ENCODE results near the gene ZFYVE19.
A peak's percentile ranks its signal among the peaks of the same experiment; 100 is the strongest.

ZFYVE19 gene, protein sequence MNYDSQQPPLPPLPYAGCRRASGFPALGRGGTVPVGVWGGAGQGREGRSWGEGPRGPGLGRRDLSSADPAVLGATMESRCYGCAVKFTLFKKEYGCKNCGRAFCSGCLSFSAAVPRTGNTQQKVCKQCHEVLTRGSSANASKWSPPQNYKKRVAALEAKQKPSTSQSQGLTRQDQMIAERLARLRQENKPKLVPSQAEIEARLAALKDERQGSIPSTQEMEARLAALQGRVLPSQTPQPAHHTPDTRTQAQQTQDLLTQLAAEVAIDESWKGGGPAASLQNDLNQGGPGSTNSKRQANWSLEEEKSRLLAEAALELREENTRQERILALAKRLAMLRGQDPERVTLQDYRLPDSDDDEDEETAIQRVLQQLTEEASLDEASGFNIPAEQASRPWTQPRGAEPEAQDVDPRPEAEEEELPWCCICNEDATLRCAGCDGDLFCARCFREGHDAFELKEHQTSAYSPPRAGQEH

DNA sequence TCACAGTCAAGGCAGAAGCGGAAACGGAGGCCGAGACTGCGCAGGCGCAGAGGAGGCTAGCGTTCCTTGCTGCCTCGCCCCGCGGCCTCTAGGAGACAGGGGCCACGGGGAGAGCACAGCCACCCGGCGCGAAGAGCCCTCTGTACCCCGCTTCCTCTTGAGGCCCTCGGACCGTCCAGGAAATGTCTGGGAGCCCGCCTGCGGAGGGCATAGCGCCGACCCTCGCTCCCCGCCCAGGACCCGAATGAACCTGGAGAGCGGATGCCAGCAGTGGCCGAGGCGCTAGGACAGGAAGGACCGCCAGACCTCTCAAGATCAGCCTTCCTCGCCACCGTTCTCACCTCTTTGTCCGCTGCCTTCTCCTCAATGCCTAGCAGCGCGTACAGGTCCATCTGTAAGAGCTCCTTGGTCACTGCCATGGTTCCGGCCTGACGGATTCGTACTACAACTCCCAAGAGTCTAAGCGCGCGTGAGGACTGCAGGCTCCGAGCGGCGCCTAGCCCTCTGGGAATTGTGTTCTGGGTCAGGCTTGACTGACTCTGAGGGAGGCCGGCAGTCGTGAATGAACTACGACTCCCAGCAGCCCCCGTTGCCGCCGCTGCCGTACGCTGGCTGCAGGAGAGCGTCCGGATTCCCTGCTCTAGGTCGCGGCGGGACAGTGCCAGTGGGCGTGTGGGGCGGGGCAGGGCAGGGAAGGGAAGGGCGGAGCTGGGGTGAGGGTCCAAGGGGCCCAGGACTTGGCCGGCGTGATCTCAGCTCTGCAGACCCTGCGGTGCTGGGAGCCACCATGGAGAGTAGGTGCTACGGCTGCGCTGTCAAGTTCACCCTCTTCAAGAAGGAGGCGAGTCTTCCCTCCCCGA is at the start of gene ZFYVE19, which contains the start of gene DNAJC17:
Gene ZFYVE19 (plus strand): TSS at position 62 of the 860 bp plus-strand sequence. CDS start 501 bp downstream, at position 563.
Gene DNAJC17 (minus strand): TSS at position 446 of the 860 bp plus-strand sequence. CDS start 27 bp downstream, at position 419.
- H3K4me3 ChIP-seq (ENCODE audit: low read length): peak within 1 kb of the TSS; percentile 90
- TF ChIP-seq, protein P1, sequence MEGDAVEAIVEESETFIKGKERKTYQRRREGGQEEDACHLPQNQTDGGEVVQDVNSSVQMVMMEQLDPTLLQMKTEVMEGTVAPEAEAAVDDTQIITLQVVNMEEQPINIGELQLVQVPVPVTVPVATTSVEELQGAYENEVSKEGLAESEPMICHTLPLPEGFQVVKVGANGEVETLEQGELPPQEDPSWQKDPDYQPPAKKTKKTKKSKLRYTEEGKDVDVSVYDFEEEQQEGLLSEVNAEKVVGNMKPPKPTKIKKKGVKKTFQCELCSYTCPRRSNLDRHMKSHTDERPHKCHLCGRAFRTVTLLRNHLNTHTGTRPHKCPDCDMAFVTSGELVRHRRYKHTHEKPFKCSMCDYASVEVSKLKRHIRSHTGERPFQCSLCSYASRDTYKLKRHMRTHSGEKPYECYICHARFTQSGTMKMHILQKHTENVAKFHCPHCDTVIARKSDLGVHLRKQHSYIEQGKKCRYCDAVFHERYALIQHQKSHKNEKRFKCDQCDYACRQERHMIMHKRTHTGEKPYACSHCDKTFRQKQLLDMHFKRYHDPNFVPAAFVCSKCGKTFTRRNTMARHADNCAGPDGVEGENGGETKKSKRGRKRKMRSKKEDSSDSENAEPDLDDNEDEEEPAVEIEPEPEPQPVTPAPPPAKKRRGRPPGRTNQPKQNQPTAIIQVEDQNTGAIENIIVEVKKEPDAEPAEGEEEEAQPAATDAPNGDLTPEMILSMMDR (IDR thresholded peaks at IDR 0.05; ENCODE audit: insufficient read depth, low read depth, low read length, missing control alignments): peak; percentile 29

DNA sequence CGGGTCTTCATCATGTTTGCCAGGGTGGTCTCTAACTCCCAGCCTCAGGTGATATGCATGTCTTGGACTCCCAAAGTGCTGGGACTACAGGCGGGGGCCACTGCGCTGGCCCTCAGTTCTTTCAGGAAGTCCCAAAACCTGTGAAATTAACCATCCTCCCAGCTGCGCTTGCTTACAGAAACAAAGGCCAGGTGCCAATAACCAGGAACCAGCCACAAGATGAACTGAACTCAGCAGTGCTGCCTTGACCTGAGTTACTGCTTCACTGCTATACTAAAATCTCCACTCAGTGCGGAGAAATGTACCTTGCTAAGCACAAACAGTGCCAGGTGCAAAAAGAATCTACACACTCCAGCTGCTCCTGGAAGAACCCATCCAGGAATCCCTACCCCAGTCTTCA is 46.9 kb upstream of the ZFYVE19 start:
- TF ChIP-seq, protein P1 (IDR thresholded peaks at IDR 0.05; ENCODE audit: insufficient read depth, low read depth, low read length, missing control alignments): no peak
- no peak for DNase-seq (ENCODE audit: low read depth)
- no peak overlapping the region for H3K4me3 ChIP-seq (ENCODE audit: low read length)

More for the DNA sequence above, at the start of gene ZFYVE19, which contains the start of gene DNAJC17:
- peak; percentile 99 for DNase-seq (ENCODE audit: low read depth)

DNA sequence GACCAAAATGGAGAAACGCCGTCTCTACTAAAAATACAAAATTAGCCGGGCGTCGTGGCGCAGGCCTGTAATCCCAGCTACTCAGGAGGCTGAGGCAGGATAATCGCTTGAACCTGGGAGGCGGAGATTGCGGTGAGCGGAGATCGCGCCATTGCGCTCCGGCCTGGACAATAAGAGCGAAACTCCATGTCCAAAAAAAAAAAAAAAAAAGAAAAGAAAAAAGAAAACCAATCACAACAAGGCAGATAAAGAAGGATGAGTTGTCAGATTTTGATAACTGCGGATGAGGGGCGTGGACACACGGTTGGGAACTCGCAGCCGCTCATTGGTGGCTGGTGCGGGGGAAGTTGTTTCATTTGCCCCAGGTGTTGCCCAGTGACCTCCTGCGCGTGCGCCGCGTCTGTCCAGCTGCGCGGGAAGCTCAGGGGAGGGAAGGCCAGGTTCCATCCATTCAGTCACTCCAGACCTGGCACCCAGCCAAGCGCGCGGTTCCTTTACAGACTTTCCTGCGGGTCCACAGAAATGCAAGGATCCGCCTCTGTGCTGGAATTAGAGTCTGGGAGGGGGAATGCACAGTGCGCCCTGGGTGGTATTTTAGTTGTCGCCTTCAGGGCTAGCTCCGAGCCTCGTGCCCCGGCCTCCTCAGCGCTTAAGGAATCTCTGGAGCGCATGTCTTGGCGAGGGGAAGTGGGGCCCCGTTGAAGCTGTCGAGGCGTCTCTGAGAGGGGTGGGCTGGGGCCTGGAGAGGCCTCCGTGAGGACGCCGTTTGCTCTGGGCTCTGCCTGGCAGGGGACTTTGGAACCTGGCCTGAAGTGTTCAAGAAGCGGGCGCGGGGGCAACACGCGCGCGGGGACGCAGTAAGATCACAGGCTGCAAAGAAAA is 43.7 kb upstream of the ZFYVE19 start:
- H3K4me3 ChIP-seq (ENCODE audit: low read length): peak overlapping the region; percentile 50
- DNase-seq (ENCODE audit: low read depth): peak; percentile 46
- TF ChIP-seq, protein P1 (IDR thresholded peaks at IDR 0.05; ENCODE audit: insufficient read depth, low read depth, low read length, missing control alignments): no peak

DNA sequence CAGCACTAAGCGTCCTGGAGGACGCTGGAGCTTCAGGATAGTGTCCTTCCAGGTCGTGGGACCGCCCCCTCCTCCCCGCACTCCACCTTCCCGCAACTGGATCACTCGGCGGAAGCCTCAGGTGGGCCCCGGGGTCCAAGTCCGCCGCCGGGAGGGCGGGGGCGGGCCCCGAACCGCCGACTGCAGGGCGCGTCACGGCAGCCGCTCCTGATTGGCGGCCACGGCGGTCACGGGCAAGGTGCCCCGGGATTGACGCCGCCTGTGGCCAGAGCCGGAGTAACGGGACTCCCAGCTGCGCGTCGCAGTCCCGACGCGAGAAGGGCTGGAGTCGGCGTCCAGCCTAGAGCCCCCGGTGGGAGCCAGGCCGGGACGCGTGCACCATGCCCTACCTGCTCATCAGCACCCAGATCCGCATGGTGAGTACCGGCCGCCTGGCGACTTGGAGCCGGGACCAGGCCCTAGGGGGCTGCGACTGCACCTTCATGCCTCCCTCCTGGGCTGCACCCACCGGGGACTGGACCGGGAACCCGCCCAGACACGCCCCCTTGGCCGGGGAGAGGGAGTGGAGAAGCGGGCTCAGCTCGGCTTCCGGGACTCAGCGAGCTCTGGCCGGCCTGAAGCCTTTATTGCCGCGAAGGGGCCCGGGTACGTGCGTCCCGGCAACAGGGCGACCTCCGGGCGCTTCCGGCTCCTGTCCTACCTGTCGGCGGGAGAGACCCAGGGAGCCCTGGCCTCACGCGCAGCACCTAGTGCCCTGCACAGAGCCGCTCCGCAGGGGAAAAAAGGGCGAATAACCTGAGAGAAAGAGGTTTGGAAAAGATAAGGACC is 42.9 kb upstream of the ZFYVE19 start, which contains the start of gene GCHFR:
Gene GCHFR (plus strand): TSS at position 268 of the 828 bp plus-strand sequence. CDS start 113 bp downstream, at position 381.
- DNase-seq (ENCODE audit: low read depth): peak; percentile 55
- H3K4me3 ChIP-seq (ENCODE audit: low read length): peak within 1 kb of the TSS; percentile 50
- TF ChIP-seq, protein P1 (IDR thresholded peaks at IDR 0.05; ENCODE audit: insufficient read depth, low read depth, low read length, missing control alignments): peak; percentile 5

DNA sequence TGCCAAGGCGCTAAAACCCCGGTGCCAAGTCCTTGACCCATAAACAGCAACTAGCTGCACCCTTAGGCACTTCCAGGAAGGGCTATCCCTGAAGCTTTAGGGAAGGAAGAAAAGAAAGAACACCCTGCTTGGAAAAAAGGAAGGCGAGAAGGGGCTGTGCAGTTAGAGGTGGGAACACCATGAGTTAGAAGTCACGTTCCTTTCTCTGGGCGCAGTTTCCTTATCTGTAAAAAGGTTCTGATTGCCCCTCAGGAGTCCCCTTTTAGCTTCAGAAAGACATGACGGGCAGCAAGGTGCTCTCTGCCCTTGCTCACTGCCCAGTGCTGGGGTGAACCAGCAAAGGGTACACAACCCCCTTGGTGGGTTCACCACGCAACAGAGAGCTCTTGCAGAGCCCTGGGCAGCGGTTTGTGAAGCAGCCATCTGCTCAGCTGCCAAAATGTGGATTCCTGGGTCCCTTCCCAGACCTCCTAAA is 42.2 kb upstream of the ZFYVE19 start:
- TF ChIP-seq, protein P1 (IDR thresholded peaks at IDR 0.05; ENCODE audit: insufficient read depth, low read depth, low read length, missing control alignments): no peak
- H3K4me3 ChIP-seq (ENCODE audit: low read length): peak overlapping the region; percentile 50
- no peak for DNase-seq (ENCODE audit: low read depth)

Data from epithelial cell of esophagus (primary cell).